GM10847 (cell line): ENCODE results near the gene GADD45A.

ENCODE experiments used
- POLR2A ChIP-seq: IDR thresholded peaks from 2 replicates; pipeline ENCODE4 v1.6.1; 2011; ENCODE audit not compliant: insufficient read length; ENCODE audit errors: extremely low read depth

The GADD45A gene

DNA sequence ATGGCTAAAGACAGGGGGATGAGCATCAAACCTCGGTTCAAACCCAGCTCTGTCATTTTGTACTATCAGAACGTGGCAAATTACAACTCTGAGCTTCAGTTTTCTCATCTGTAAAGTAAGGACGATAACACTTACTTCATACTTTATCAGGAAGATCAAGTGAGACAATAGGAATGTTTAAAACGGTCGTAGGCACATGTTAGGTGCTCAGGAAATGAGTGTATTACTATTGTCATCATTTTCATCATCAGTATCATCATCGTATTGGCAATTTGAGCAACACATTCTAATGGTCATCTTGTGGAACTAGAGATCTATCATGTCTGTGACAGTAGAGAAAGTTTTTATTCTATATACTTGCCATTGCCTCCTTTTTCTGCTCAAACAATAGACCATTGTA is 22.1 kb upstream of the GADD45A start:
- no peak for TF ChIP-seq POLR2A

DNA sequence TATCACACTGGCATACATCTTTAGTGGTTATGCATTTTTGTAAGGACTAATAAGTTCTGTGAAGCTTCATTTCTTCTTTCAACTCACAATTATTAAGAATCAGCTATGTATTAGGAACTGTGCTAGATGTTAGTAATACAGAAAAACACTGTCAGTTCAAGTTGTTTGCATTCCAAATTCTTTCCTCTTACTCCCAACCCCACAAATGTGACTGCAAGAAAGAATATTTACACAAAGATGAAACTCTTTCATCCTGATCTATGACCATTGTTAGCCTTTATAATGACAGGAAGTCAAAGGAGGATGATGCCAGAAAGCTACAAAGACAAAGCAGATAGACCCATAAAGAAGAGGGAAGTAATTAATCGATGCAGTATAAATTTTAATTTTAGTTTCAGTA is 21.0 kb upstream of the GADD45A start:
- no peak for TF ChIP-seq POLR2A

DNA sequence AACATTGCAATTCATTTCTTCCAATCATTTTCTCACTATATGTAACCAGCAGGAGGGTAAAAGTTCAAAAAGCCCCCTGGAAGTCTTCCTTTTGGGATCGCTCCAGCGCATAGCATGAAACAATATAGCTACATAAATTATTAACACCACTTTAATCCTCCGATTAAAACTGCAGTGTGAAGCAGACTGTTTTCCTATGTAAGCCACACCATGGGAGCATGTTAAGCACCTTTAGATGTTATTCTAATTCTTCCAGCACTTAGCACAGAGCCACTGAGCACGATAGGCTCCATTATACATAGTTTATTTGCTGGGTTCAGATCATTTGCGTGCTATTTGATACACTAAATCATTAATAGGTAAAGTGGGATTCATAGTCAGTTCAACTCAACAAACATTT is 18.4 kb upstream of the GADD45A start:
- no peak for TF ChIP-seq POLR2A

DNA sequence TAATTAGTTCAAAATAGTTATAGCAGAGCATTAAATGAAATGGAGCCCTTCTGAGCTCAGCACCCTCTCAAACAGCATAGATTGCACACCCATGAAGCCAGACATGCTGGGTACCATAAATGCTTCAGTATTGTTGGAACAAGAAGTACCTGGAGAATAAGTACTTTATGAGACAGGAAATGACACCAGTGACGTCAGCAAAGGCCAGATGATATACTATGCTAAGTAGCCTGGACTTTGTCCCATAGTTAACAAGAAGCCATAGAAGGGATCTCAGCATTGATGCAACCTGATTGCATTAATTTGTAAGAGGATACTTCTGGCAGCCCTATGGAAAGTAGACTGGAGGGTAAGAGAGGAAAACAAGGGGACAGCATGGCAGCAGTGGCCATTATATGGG is 16.3 kb upstream of the GADD45A start:
- TF ChIP-seq POLR2A: no peak

DNA sequence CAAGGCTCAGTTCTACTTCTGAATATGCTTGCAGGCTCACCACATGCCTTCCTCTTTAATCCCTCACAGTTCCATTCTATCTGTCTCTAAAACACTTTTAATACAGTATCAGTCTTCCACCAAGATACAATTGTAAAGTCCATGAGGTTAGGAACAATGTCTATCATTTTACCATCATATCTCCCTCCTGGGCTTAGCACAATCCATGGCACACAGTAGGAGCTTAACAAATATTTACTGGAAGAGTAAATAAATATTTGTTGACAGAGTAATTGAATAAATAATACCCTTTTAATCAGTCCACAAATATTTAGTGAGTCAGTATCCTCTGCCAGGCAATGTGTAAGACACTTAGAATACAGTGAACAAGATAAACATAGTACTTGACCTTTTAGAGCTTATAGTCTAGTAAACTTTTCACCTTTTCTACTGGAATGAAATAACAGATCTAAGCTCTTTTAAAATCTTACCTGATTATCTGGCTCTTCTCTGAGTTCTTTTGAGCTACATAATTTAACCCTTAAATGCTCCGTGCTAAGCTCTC is 12.7 kb upstream of the GADD45A start:
- TF ChIP-seq POLR2A: no peak

DNA sequence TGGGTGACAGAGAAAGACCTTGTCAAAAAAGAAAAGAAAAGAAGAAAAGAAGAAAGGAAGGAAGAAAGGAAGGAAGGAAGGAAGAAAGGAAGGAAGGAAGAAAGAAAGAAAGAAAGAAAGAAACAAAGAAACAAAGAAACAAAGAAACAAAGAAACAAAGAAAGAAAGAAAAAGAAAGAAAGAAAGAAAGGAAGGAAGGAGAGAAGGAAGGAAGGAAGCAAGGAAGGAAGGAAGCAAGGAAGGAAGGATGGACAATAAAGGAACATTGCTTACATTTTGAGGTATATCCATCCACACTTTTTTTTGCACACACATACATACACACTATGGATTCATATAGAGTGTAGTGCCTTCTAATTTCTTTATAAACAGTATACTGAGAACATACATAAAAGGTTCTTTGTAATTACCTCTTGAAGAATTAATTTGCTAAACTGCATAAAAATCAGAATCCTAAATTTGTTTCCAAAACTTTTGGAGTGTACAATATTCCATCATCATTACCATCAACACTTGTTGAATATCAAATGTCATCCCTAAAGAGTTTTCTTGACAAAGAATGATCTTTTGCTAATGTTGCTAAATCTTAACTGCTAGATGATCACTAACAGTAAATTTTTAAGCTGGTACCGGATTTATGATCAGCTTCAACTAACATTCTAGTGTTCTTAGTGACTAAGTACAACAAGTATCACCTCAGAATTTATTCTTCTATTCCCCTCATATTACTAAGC is 11.4 kb upstream of the GADD45A start:
- no peak for TF ChIP-seq POLR2A

DNA sequence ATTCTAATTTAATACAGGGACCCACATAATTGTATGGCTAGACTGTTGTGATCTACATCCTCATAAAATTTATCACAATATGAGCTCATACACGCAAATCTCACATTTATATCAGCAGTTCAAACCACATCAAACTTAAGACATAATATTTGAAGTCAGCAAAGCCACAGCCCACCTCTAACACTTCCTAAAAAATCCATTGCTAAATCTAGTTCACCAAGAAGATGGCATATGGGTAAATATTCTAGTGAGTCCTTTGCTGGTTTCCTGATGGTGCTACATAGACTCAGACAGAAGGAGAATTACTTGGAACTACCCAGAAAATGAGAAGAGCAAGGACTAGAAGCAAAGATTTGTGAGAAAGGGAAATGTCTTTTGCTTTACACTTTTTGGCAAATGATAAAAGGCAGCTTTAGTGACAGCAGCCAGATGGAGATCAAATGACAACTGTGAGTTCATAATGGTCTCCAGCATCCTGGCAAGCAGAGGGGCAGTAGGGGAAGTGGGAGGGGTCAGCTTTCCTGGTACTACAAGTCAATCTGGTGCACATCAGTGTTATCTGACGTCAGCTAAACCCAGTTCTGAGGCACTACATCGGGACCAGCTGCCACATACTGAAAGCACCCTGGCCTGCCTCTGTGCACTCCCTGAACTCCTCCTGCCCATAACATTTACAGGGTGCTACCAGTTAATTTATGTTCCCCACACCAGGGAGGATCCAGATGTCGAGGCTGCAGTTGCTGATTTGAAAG is 10.6 kb upstream of the GADD45A start:
- no peak for TF ChIP-seq POLR2A

DNA sequence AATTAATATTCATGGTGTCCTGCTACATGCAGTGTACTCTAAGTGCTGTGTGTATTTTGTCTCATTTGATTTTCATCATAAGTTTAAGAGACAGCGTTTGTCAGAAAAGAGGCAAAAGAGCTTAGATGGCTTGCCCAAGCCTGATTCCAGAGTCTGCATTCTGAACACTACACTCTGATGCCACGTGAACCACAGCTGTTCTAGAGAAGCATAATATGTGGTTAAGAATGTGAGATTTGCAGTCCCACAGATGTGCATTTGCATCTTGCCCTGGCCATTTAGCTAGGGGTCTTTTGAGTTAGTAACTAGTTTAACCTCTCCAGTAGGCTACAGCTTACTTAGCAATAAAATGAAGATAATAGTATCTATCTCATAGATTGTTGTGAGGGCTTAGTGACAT is 9.2 kb upstream of the GADD45A start:
- no peak for TF ChIP-seq POLR2A

DNA sequence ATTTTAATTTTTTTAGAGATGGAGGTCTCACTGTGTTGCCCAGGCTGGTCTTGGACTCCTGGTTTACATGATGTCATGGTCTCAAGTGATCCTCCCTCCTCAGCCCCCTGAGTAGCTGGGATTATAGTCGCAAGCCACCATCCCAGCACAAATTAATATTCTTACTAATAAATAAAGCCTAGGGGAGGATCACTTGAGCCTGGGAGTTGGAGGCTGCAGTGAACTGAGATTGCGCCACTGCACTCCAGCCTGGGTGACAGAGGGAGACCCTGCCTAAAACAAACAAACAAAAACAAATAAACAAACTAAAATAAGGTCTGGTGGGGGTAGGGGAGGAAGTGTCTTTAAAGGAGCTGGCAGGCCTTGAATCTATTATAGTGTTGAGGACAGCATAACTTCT is 8.7 kb upstream of the GADD45A start:
- no peak for TF ChIP-seq POLR2A

DNA sequence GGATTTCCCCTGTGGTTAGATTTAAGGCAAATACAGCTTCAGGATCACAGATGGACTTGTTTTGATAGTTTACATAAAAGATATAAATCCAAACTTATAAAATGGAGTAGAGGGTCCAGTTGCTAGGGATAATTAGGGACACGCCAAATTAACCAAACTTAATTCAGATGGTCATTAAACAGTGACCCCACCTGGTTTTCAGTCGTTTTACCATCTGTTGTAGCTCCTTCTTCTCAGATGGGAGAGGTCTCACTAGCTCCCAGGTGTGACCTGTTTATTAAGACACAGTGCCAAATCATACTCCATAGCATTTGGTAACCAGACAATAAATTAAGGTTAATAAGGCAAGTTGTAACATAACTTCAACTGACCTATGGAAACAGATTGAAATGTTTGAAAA is 8.1 kb upstream of the GADD45A start:
- no peak for TF ChIP-seq POLR2A

DNA sequence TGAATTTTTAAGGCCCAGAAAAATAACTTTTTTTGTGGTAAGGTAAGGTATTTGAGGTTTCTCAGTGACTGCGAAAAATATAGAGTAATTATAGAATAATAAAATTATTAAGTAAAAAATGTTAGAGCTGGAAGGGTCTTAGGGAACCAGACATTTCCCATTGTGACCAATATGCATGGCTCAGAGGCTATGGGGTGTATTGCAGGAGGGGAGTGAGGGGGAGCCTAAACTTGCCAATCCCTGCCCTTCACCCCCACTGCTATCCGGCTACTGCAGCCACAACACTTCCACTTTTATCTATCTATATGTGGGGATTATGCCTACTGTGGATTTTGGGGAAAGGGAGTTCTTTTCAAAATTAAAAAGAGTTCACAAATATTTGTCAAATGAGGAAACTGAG is 7.6 kb upstream of the GADD45A start:
- TF ChIP-seq POLR2A: no peak

DNA sequence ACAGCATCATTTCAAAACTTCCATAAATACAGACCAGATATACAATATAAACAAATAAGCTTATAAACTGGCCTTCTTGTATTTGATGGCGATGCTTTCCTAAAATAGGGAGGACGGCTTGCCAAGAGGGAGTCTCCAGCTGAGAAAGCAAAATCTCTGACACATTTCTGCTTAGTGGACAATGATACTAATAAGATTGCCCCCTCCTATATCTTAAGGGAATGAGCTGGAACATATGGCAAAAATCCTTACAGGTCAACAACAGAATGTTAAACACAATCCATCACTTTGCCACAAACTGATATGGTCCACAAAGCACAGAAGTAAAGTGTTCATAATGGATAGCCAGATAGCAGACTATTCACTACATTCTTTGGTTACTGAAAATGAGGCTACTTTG is 7.1 kb upstream of the GADD45A start:
- TF ChIP-seq POLR2A: no peak

DNA sequence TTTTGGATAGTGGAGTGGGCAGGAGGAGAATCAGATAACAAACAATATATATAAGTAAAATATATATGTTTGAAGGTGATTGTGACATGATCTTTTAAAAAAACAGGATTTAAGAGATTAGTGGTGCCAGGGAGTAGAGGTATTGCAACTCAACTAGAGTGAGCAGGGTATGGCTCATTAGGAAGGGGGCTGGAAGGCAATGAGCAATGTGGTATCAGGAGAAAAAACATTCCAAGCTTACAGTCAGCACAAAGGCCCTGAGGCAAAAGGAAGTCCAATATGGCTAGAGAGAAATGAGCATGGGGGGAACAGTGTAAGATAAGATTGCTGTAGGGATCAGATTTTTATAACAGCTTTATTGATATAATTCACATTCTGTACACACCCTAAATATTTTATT is 5.3 kb upstream of the GADD45A start:
- no peak for TF ChIP-seq POLR2A

DNA sequence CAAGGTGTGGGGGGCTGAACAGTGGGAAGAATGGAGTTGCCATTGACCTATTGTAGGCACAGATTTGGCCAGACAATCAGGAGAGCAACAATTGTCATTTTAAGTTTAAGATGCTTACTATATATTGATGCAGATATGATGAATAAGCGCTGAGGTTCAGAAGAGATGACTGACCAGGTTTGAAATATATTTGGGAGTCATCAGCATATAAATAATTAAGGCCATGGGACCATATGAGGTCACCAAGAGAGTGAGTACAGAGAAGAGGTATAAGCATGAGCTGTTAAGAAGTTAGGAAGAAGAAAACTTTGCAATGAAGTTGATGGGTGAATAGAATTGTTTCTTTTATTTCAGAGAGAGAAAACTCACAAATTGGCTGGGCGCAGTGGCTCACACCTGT is 4.5 kb upstream of the GADD45A start:
- TF ChIP-seq POLR2A: no peak

DNA sequence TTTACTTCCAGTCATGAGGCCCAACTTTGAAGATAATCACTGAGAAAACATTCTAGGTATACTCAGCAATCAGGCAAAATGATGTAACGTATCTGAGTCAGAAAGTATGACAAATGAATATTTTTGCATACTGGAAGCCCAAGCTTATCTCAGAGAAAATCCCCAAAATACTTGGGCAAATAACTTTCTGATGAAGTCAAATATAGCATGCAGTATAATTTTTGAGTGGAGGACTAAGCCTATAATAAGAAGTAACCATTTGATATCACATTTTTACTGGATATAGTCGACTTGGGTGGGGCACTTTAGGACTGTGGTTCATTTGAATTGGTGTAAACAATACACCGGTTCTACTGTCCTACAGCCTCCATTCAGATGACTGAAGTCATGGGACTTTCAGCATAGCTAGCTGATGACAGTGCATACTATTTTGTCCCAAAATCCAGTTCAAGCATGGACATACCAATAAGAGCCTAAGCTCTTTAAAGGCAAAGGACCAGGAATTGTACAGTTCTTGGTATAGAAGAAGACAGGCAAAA is 2.3 kb upstream of the GADD45A start:
- no peak for TF ChIP-seq POLR2A

DNA sequence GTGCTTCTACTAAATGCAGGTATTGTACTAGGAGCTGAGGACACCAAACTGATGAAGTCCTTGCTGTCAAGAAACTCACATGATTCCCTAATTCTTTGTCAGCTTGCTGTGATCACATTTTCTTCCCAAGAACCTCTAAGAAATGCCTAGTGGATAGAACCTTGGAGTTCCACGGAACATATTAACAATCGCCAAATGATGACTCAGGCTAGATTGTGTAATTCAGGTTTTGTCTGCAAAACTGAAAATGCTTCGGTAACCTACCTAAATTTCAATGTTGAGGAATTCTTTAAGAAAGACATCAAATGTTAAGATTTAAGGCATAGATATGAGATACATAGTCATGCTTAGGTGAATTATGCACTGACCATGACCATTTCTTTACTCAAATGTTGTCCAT is 1.7 kb upstream of the GADD45A start:
- no peak for TF ChIP-seq POLR2A

DNA sequence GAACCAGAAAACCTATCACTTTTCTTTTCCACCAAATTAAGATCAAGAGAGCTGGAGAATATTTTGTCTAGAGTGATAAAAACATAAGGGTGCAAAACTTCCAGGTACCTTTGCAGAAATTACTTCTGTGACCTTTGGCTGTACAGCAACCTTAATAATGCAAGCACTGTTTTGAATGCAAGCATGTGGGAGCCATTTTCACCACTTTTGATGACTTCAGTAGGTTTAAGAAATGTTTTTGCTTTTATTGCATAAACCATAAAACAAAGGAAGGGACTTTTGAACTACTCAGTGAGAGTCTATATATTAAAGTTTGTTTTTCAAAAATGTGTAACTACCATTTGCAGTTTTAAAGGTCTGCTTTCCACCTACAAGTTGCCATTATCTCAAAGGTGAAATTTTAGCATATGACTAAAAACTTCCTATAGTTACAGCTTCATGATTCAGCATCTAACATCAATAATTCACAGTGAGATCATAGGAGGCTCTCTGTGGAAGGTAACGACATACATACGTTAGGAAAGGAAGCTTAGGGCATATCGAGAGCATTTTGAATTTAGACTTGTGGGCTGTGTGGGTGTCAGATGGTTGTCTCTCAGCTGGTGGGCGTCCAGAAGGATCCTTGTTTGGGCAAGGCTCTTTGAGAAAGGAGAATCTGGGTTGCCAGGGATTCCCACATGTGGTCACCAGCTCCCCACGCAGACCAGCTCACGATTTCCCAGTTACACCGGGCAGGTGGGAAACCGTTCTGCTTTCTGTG is 1.1 kb upstream of the GADD45A start:
- TF ChIP-seq POLR2A: no peak
